Measurements from ENCODE around the gene S1PR2.
"Not testable (repeated sequence)": the region's sequence is repeated elsewhere in the genome, so short reads cannot be mapped to it uniquely, and the experiment has no call there.

S1PR2 gene

GRCh38 chr19:10182847-10183246 lies 48.3 kb downstream of the S1PR2 start:
- Histone ChIP-seq H3K4me3 (ENCODE audit: low read depth, low read length) (no peak overlapping the region), H3K4me1 (no peaks in the 10 kb centered on the region), H3K9me3 (no peaks in the 10 kb centered on the region), H3K36me3 (peaks cover 84% of the 10 kb centered on the region), H3K27me3 (no peaks in the 10 kb centered on the region)
- DNase-seq = no peak
- TF ChIP-seq CTCF (IDR thresholded peaks at IDR 0.05; ENCODE audit: low read depth, low read length) = no peak

DNA sequence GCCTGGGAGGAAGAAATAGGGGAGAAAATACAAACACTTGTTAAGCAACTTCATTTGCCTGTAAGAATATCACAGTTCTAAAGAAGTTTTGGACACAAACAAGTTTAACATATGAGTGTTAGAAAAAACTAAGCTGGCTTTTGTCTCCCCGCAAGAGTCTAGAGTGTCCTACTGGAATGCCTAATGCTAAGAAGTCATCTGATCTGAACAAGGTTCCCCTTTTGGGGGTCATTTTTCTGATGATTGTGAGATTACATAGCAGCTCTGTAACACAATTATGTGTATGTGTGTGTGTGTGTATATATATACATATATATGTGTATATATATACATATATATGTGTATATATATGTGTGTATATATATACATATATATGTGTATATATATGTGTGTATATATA lies 49.1 kb downstream of the S1PR2 start:
- no peaks in the 10 kb centered on the region for H3K4me1 ChIP-seq
- peaks cover 85% of the 10 kb centered on the region for H3K36me3 ChIP-seq
- no peak overlapping the region for H3K4me3 ChIP-seq (ENCODE audit: low read depth, low read length)
- no peak for DNase-seq
- H3K9me3 ChIP-seq = no peaks in the 10 kb centered on the region
- H3K27me3 ChIP-seq = no peaks in the 10 kb centered on the region
- no peak for TF ChIP-seq CTCF (IDR thresholded peaks at IDR 0.05; ENCODE audit: low read depth, low read length)

GRCh38 chr19:10180459-10180858 lies 50.7 kb downstream of the S1PR2 start:
- H3K4me3 ChIP-seq (ENCODE audit: low read depth, low read length) = no peak overlapping the region
- no peaks in the 10 kb centered on the region for H3K4me1 ChIP-seq
- H3K27me3 ChIP-seq = no peaks in the 10 kb centered on the region
- H3K9me3 ChIP-seq = no peaks in the 10 kb centered on the region
- peaks cover 86% of the 10 kb centered on the region for H3K36me3 ChIP-seq
- no peak for DNase-seq
- no peak for TF ChIP-seq CTCF (IDR thresholded peaks at IDR 0.05; ENCODE audit: low read depth, low read length)

DNA sequence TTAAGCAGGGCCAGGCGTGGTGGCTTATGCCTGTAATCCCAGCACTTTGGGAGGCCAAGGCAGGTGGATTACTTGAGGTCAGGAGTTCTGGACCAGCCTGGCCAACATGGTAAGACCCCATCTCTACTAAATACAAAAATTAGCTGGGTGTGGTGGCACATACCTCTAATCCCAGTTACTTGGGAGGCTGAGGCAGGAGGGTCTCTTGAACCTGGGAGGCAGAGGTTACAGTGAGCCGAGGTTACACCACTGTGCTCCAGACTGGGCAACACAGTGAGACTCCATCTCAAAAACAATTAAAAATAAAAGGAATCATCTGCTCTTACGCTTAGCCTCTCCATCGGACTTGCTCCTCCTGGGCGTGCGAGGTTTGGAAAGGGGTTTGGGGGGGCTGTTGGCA lies 51.1 kb downstream of the S1PR2 start:
- not testable (repeated sequence) for H3K27me3 ChIP-seq, H3K4me1 ChIP-seq

GRCh38 chr19:10173527-10173926 lies 57.6 kb downstream of the S1PR2 start:
- Histone ChIP-seq H3K27me3 (no peaks in the 10 kb centered on the region), H3K36me3 (peaks cover 86% of the 10 kb centered on the region), H3K4me3 (ENCODE audit: low read depth, low read length) (no peak overlapping the region), H3K9me3 (no peaks in the 10 kb centered on the region), H3K4me1 (no peaks in the 10 kb centered on the region)
- DNase-seq = no peak
- TF ChIP-seq CTCF (IDR thresholded peaks at IDR 0.05; ENCODE audit: low read depth, low read length) = no peak

More for the DNA sequence above, 51.1 kb downstream of the S1PR2 start:
- not testable (repeated sequence) for H3K9me3 ChIP-seq; H3K4me3 ChIP-seq (ENCODE audit: low read depth, low read length); DNase-seq
- peaks cover 86% of the 10 kb centered on the region for H3K36me3 ChIP-seq
